Measurements from ENCODE around the gene COTL1.
"Not testable (repeated sequence)": the region's sequence is repeated elsewhere in the genome, so short reads cannot be mapped to it uniquely, and the experiment has no call there.

GRCh38 chr16:84632862-84633261 lies 15.0 kb upstream of the COTL1 start:
- not testable (repeated sequence) for TF ChIP-seq ZNF655 (CRISPR knock-in tag; IDR thresholded peaks at IDR 0.05); ZBTB17 (CRISPR knock-in tag; IDR thresholded peaks at IDR 0.05); TGIF2 (CRISPR knock-in tag; IDR thresholded peaks at IDR 0.05); BHLHE40 (IDR thresholded peaks at IDR 0.05; ENCODE audit: low read length); ZNF174 (CRISPR knock-in tag; IDR thresholded peaks at IDR 0.05)
- TF ChIP-seq RCOR1 (IDR thresholded peaks at IDR 0.05; ENCODE audit: borderline replicate concordance in 1 of 2, low read depth in 2 of 2, low read length in 2 of 2): 0 out of 4 replicates have a peak, but pooled peaks of 1 of the 2 experiments have one; percentile 15

Data from K562 (cell line).